GM21737 (cell line): ENCODE data around the gene SLC22A6.

Experiments used
- ATAC-seq: cut with Tn5 transposase; IDR thresholded peaks from one replicate; pipeline ENCODE4 v1.9.1; 2021; ENCODE audit warnings: mild to moderate bottlenecking, moderate library complexity; ENCODE audit not compliant: unreplicated experiment

Gene SLC22A6

DNA sequence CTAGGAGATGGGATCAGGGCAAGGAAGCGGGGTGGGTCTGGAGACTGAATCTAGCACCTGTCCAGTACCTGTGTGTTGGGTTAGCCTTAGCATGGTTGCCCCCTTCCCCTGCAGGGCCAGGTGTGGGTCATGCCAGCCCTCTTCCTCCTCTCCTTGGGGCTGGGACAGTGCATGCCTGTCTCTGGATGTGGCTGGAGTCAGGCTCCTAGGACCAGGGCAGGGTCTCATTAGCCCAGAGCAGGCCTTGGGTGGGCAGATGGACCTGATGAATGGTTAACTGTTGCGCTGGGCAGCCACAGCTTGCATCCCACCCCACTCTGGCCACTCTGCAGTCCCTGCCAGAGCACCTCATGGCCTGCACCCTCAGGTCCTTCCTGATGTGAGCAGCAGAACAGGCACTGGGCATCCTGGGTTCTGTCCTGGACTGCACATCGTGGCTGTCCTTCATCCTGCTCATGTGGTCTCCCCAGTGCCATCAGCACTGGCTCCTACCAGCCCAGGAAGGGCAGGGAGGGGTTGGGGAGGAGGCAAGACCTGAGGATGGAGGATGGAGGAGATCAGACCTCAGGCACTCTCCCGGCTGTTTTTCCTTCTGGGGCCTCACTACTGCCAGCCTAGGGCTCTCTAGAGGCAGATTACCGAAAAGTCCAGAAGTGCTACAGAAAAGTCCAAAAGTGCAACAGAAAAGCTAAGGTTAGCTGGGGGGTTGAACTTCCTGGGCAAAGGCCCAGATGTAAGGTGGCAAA lies 50.8 kb downstream of the SLC22A6 start:
- ATAC-seq = no peak

DNA sequence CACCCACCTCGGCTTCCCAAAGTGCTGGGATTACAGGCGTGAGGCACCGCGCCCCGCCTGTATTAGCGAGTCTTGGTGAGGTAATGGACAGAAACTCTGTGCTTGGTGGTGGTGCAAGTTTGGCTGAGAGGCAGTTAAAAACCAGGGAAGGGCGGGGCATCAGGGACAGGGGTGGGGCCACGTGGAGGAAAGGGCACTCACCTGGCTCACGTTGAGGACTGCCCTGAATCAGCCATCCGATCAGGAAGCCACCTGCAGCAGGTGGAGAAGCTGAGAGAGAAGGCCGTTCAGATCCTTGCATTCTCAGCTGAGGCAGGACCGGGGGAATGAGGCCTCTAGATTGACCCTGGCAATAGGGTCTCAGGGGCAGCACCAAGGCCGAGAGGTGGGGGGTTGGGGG lies 51.5 kb downstream of the SLC22A6 start:
- no peak for ATAC-seq

DNA sequence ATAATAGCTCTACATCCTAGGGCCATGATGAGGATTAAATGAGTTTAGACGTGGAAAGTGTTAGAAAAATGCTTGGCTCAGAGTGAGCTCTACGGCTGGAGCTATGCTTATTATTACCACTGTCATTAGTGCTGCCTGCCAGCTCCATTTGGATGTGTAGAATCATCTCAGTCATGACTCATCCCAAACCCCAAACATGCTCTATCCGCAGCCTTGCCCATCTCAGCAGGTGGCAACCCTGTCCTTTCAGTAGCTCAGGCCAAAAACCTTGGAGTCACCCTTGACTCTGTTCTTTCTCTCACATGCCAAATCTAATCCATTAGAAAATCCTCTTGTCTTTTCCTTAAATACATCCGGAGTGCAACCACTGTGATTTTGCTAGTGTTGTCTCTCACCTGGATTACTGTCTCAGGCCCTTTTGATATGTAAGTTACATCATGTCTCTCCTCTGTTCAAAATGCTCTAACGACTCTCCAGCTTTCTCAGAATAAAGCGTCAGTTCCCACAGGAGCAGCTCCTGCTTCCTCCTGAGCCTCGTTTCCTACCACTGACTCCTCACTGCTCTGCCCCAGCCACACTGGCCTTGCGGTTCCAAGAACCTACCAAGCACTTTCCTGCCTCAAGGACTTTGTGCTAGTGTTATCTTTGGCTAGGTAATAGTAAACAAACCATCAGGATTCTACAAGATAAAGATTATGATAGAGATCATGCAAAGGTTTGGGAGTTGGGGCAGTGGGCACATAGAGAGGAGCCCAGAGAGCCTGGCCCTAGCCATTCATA lies 53.1 kb downstream of the SLC22A6 start:
- ATAC-seq = no peak

DNA sequence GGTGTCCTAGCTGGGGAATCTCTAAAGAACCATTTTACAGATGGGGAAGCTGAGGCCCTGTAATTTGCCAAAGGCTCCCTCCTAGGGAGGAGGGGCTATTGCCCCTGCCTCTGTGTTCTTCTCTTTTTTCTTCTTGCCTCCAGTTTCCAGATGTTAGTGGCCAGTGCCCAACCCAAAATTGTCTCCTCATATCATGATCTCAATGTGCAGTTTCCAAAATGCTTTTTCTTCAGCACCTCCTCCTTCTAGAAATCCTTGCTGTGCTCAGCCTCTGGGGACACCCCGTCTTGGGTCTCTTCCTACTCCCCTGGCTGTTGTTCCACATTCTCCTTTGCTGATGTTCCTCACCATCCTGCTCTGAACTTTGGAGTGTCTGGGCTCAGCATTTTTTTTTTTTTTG lies 54.1 kb downstream of the SLC22A6 start:
- ATAC-seq = no peak

DNA sequence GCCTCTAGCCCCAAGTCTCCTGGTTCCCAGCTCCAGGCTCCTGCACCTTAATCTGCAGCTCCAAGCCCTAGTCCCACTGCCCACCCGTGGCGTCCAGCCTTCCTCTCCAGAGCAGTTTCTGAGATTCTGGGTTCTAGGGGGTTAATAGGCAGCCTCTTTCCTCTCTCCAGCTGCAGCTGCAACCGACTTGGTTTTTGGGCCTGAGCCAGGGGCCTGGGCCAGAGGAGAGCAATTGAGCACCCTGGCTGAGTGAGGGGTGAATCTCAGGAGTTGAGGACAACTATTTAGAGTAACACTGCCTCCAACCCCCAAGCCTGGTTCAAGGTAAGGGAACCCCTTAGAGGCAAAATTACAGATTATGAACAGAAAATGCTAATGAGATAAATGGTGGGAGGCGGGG lies 54.6 kb downstream of the SLC22A6 start:
- no peak for ATAC-seq

DNA sequence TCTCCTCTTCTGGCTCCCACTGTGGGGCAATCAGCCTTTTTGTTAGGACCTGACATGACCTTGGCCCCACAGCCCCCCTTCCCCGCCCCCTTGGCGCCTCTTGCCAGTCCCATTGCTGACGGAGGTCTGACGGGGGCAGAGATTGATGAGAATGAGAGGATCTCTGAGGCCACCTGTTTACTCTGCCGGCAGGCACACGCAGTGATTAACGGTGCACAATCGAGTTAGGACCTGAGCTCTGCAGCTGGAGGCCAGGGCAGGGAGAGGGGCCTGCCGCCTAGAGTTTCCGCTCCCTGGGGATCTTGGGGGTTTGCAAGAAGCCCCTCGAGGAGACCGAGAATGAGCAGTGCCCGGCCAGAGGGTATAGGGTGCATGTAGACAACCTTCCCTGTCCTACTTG lies 56.8 kb downstream of the SLC22A6 start:
- ATAC-seq = no peak

DNA sequence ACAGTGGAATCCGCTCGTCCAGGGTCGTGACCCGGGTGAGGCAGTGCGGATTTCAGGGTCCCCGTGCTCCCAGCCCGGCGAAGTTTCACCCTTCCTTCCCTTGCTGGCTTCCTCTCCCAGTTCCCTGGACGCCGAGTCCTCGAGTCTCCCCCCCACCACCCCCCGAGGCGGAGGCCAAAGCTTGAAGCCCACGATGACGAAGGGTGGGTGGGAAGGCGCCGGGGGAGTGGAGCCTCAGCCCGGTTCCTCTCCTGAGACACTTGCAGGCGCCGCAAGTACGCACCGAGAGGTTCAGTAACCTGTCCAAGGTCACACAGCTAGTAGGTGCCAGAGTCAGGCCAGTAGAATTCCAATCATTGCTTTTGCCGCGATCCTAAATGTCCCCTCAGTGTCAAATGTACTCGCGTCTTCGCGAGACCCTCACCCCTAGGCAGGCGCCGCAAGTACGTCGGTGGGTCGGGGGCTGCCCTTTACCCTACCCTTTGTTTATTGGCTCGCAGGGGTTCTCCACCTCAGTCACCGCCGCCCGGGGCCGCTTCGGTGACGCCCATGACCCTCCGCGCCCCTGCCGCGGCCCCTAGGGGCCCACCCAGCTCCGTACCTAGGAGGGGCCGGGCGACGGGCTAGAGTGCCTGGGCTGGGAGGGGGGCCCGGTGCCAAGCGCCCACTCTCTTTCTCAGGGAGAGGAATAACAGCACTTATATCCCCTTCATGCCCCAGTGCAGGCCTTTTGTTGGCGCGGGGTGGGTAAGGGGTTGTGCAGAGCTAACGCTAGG lies 57.9 kb downstream of the SLC22A6 start:
- ATAC-seq = no peak
